ENCODE data around the gene MT1X. TPM values are rescaled to one million over a fixed set of nuclear protein-coding genes. Genes with fewer than 3 reads are reported as not detected.

The MT1X gene
- total and polyA plus RNA-seq, 8 donors: 261 to 1,982 (median 646) TPM

DNA sequence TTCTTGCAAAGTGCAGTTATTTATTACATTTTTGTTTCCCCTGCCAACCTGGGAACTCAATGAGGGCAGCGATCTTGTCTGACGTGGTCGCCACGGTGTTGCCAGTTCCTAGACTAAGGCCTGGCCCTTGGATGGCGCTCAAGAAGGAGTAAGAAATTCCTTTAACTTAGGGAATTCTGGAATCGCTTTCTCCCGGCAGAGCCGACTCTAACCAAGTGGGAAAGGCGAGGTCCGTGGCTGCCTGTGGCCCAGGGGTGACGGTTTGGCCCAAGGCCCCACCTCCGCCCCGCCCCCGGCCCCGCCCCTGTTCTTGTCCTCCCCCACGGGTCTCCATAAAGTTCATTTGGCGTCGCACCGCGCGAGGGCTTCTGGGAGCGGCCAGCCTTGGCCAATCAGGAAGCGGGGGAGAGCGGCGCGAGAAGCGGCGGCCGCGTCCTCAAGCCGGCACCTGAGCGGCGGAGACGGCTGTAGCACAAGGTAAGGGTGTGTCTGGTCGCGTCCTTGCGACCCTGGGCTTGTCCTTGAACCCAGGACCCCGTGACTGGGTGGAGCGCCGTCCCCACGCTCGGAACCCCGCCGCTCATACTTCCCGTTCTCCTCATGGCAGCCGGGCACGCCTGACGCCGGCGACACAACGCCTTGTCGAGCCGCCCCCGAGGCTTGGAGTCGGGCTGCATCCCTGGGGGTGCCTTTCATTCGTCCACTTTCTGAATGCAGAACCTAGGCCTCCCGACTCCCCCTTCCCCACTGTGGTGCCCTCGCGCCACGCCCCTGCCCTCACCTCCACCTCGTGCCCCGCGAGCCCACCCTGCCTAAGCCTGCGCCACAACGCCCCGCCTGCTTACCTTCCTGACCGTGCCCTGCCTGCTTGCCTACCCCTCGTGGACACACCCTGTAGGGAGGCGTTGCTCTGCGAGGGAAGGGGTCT is 47.7 kb downstream of the MT1X start, which contains the start of gene NUP93:
Gene NUP93, plus strand, starts transcription at position 395 of the 928 bp plus-strand sequence. CDS start 18,119 bp downstream, outside the sequence.
- peaks cover 15 to 46% (median 27%) of the 10 kb centered on the region in 4 donors for H3K4me1 ChIP-seq
- H3K27me3 ChIP-seq: no peaks in the 10 kb centered on the region
- intact Hi-C loops (cut with DNase I; ENCODE audit: low total_unique reads): no loop called here
- H3K36me3 ChIP-seq: no peaks in the 10 kb centered on the region
- H3K4me3 ChIP-seq: peak within 1 kb of the TSS; percentile 82 to 93 (median 84)
- TF ChIP-seq EP300 (IDR thresholded peaks at IDR 0.05): no peak
- peak; percentile 74 to 94 (median 90) for TF ChIP-seq POLR2AphosphoS5 (IDR thresholded peaks at IDR 0.05)
- TF ChIP-seq, protein P1, sequence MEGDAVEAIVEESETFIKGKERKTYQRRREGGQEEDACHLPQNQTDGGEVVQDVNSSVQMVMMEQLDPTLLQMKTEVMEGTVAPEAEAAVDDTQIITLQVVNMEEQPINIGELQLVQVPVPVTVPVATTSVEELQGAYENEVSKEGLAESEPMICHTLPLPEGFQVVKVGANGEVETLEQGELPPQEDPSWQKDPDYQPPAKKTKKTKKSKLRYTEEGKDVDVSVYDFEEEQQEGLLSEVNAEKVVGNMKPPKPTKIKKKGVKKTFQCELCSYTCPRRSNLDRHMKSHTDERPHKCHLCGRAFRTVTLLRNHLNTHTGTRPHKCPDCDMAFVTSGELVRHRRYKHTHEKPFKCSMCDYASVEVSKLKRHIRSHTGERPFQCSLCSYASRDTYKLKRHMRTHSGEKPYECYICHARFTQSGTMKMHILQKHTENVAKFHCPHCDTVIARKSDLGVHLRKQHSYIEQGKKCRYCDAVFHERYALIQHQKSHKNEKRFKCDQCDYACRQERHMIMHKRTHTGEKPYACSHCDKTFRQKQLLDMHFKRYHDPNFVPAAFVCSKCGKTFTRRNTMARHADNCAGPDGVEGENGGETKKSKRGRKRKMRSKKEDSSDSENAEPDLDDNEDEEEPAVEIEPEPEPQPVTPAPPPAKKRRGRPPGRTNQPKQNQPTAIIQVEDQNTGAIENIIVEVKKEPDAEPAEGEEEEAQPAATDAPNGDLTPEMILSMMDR (IDR thresholded peaks at IDR 0.05): no peak
- peak within 1 kb of the TSS; percentile 77 to 89 (median 86) for H3K27ac ChIP-seq
- H3K9me3 ChIP-seq: no peaks in the 10 kb centered on the region
- peak; percentile 94 to 98 for DNase-seq
- 0 to 1% (median 1%) methylated on average over 43 to 70 of the region's 70 CpGs for WGBS, 5 donors

DNA sequence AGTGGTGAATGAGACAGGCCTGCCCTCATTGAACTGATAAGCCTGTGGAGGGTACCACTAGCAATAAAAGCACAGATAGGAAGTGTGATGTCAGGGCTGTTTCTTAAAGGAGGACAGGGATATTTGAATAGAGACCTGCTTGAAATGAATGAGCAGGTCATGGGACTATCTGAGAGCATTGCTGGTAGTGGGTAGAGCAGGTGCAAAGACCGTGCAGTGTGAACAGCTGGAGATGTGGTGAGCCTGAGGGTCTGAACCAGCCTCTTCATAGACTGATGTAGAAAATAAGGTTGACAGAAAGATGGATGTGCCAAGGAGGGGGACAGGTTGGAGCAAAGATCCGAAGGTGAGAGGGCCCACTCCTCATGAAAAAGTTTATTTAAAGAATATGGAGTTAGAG is 50.1 kb downstream of the MT1X start:
- no peak overlapping the region for H3K27ac ChIP-seq
- peaks cover 0 to 3% (median 0%) of the 10 kb centered on the region in 4 donors for H3K36me3 ChIP-seq
- intact Hi-C loops (cut with DNase I; ENCODE audit: low total_unique reads): no loop called here
- H3K9me3 ChIP-seq: no peaks in the 10 kb centered on the region
- no peak for DNase-seq
- no peak for TF ChIP-seq POLR2A (IDR thresholded peaks at IDR 0.05)
- no peak for TF ChIP-seq EP300 (IDR thresholded peaks at IDR 0.05)
- TF ChIP-seq, protein P1 (IDR thresholded peaks at IDR 0.05): no peak
- no peak for TF ChIP-seq POLR2AphosphoS5 (IDR thresholded peaks at IDR 0.05)
- no peaks in the 10 kb centered on the region for H3K27me3 ChIP-seq
- H3K4me3 ChIP-seq: no peak overlapping the region
- peaks cover 15 to 47% (median 27%) of the 10 kb centered on the region in 4 donors for H3K4me1 ChIP-seq
- 84 to 91% (median 86%) methylated on average over 2 of the region's 2 CpGs for WGBS, 5 donors

DNA sequence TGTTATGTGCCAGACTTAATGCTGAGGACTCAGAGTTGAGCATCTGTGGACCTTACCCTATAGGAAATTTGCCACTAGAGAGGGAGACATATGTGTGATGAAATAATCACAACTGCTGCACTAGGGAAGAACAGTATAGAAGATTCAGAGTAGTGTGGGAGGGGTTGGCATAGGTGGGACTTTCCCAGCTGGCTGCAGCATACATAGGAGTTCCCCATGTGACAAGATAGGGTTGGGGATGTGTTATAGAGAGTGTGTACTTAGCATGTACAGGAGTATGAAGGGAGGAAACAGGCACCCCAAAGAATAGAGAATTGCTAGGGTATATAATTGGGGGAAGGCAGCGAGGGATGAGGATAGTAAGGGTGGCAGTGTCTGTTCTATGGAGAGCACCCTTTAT is 50.6 kb downstream of the MT1X start:
- Histone ChIP-seq H3K4me1 (peaks cover 15 to 45% (median 28%) of the 10 kb centered on the region in 4 donors), H3K27me3 (no peaks in the 10 kb centered on the region), H3K27ac (no peak overlapping the region), H3K4me3 (no peak overlapping the region), H3K36me3 (peaks cover 0 to 3% (median 0%) of the 10 kb centered on the region in 4 donors), H3K9me3 (no peaks in the 10 kb centered on the region)
- no peak for DNase-seq
- TF ChIP-seq POLR2A (IDR thresholded peaks at IDR 0.05) (no peak), POLR2AphosphoS5 (IDR thresholded peaks at IDR 0.05) (no peak), EP300 (IDR thresholded peaks at IDR 0.05) (no peak)
- TF ChIP-seq, protein P1 (IDR thresholded peaks at IDR 0.05): no peak
- intact Hi-C loops (cut with DNase I; ENCODE audit: low total_unique reads): no loop called here
- 91 to 97% (median 93%) methylated on average over 1 of the region's 1 CpG for WGBS, 5 donors

Other genes with a start within 250 kb of the MT1X start
- 100 to 1,000 TPM in 2 of 5 donors, 10 to 100 TPM in 2, 1 to 10 TPM in 1; 6.4 to 174 (median 30.4) TPM for gene NUDT21, start 231.1 kb upstream of the MT1X start, total RNA-seq
- gene NUDT21, start 231.1 kb upstream of the MT1X start, polyA plus RNA-seq: 10 to 100 TPM; 19.4 to 28.6 (median 26.0) TPM
- 100 to 1,000 TPM in 1 of 5 donors, 10 to 100 TPM in 4; 16.3 to 167 (median 38.0) TPM for gene OGFOD1, start 230.9 kb upstream of the MT1X start, total RNA-seq
- gene OGFOD1, start 230.9 kb upstream of the MT1X start, polyA plus RNA-seq: 1 to 10 TPM; 8.4 to 8.7 (median 8.6) TPM
- gene BBS2, start 162.4 kb upstream of the MT1X start, total RNA-seq: 100 to 1,000 TPM in 1 of 5 donors, 10 to 100 TPM in 4; 11.3 to 142 (median 72.4) TPM
- 10 to 100 TPM; 16.4 to 35.1 (median 28.3) TPM for gene BBS2, start 162.4 kb upstream of the MT1X start, polyA plus RNA-seq
- not detected for gene MT4, start 117.4 kb upstream of the MT1X start, total RNA-seq
- not detected for gene MT4, start 117.4 kb upstream of the MT1X start, polyA plus RNA-seq
- 1 to 10 TPM in 1 of 5 donors, not detected in 4; 2.2 TPM for gene MT3, start 92.9 kb upstream of the MT1X start, total RNA-seq
- 1 to 10 TPM; 3.1 to 5.0 (median 4.9) TPM for gene MT3, start 92.9 kb upstream of the MT1X start, polyA plus RNA-seq
- 100 to 1,000 TPM in 3 of 5 donors, 10 to 100 TPM in 2; 38.8 to 291 (median 111) TPM for gene MT2A, start 73.9 kb upstream of the MT1X start, total RNA-seq
- 1,000 to 10,000 TPM in 2 of 3 donors, 100 to 1,000 TPM in 1; 949 to 1,839 (median 1,778) TPM for gene MT2A, start 73.9 kb upstream of the MT1X start, polyA plus RNA-seq
- gene MT1E, start 56.7 kb upstream of the MT1X start, total RNA-seq: 100 to 1,000 TPM in 4 of 5 donors, 10 to 100 TPM in 1; 16.1 to 704 (median 292) TPM
- 1,000 to 10,000 TPM in 2 of 3 donors, 100 to 1,000 TPM in 1; 445 to 1,956 (median 1,098) TPM for gene MT1E, start 56.7 kb upstream of the MT1X start, polyA plus RNA-seq
- 10 to 100 TPM in 3 of 5 donors, 1 to 10 TPM in 1, not detected in 1; 5.2 to 57.4 (median 25.3) TPM for gene MT1M, start 49.8 kb upstream of the MT1X start, total RNA-seq
- 100 to 1,000 TPM; 135 to 155 (median 138) TPM for gene MT1M, start 49.8 kb upstream of the MT1X start, polyA plus RNA-seq
- gene MT1A, start 43.8 kb upstream of the MT1X start, total RNA-seq: 10 to 100 TPM in 2 of 5 donors, 1 to 10 TPM in 2, not detected in 1; 3.3 to 56.7 (median 25.5) TPM
- gene MT1A, start 43.8 kb upstream of the MT1X start, polyA plus RNA-seq: 100 to 1,000 TPM; 117 to 185 (median 169) TPM
- gene MT1B, start 30.6 kb upstream of the MT1X start, total RNA-seq: not detected
- 1 to 10 TPM in 1 of 3 donors, not detected in 2; 5.8 TPM for gene MT1B, start 30.6 kb upstream of the MT1X start, polyA plus RNA-seq
- 10 to 100 TPM in 2 of 5 donors, 1 to 10 TPM in 1, not detected in 2; 7.5 to 73.3 (median 13.3) TPM for gene MT1F, start 24.5 kb upstream of the MT1X start, total RNA-seq
- gene MT1F, start 24.5 kb upstream of the MT1X start, polyA plus RNA-seq: 100 to 1,000 TPM in 2 of 3 donors, 10 to 100 TPM in 1; 87.0 to 225 (median 161) TPM
- 100 to 1,000 TPM in 3 of 5 donors, not detected in 2; 174 to 605 (median 300) TPM for gene MT1G, start 14.4 kb upstream of the MT1X start, total RNA-seq
- gene MT1G, start 14.4 kb upstream of the MT1X start, polyA plus RNA-seq: 1,000 to 10,000 TPM; 1,140 to 4,171 (median 1,738) TPM
- 10 to 100 TPM in 1 of 5 donors, not detected in 4; 33.8 TPM for gene MT1H, start 12.7 kb upstream of the MT1X start, total RNA-seq
- 100 to 1,000 TPM in 1 of 3 donors, 10 to 100 TPM in 2; 75.7 to 219 (median 80.0) TPM for gene MT1H, start 12.7 kb upstream of the MT1X start, polyA plus RNA-seq
- 100 to 1,000 TPM in 1 of 5 donors, 10 to 100 TPM in 4; 43.2 to 184 (median 87.5) TPM for gene NUP93, start 47.7 kb downstream of the MT1X start, total RNA-seq
- 10 to 100 TPM; 26.7 to 46.6 (median 27.4) TPM for gene NUP93, start 47.7 kb downstream of the MT1X start, polyA plus RNA-seq
- gene SLC12A3, start 182.7 kb downstream of the MT1X start, total RNA-seq: not detected
- under 1 TPM in 2 of 3 donors, not detected in 1; 0.10 to 0.12 TPM for gene SLC12A3, start 182.7 kb downstream of the MT1X start, polyA plus RNA-seq
- gene HERPUD1, start 249.7 kb downstream of the MT1X start, total RNA-seq: 100 to 1,000 TPM in 3 of 5 donors, 10 to 100 TPM in 1, 1 to 10 TPM in 1; 2.6 to 329 (median 190) TPM
- gene HERPUD1, start 249.7 kb downstream of the MT1X start, polyA plus RNA-seq: 10 to 100 TPM; 40.4 to 63.7 (median 57.9) TPM

Data from stomach (tissue), 9 donors.